ENCODE measurements around the gene LEPROT. TPM values are rescaled to one million over a fixed set of nuclear protein-coding genes. Genes with fewer than 3 reads are reported as not detected.

Gene LEPROT
- 40.1 and 45.0 TPM in 2 replicates for total RNA-seq

GRCh38 chr1:65420590-65421350 lies at the start of gene LEPROT, which contains the start of gene LEPR:
LEPROT (plus strand) TSS chr1:65420668; CDS start chr1:65420725, 57 bp downstream.
LEPR (plus strand) TSS chr1:65420668; CDS start chr1:65565566, 144,898 bp downstream.

Other genes starting within 250 kb of the LEPROT start
- 0.89 and 2.0 TPM in 2 replicates for gene DNAJC6, start 111.1 kb upstream of the LEPROT start, total RNA-seq
- 18.1 and 18.3 TPM in 2 replicates for gene LEPR, start within 50 bp of the LEPROT start, total RNA-seq